ENCODE results near the gene PDCD11. TPM values are rescaled to one million over a fixed set of nuclear protein-coding genes. Genes with fewer than 3 reads are reported as not detected.

The PDCD11 gene
- total RNA-seq, 2 donors from 2014 or later, result 13.0 to 32.0 TPM

DNA sequence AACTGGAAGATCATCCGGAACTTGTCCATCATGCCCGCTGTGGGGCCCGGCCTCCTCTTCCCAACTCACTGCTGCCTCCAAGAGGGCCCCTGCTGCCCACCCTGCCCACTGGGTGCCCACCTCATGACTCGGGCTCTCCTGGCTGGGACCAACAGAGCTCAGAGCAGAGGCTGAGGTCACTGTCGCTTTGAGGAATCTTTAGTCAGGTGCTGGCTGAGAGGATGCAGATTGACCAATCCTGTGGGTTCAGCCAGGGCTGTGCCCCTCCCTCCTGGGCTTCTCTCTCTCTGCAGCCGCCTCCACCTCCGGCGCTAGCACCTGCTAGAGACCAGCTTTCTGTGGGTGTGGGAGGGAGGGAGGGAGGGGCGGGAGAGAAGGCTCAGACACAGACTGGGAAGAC is 62.3 kb downstream of the PDCD11 start, which contains the start of gene CALHM1:
TSS of gene CALHM1 (minus strand) at position 181 of the 400 bp plus-strand sequence. CDS start at position 32, 149 bp downstream.
- no peak for DNase-seq
- intact Hi-C loops (cut with DNase I), result no loop called here

DNA sequence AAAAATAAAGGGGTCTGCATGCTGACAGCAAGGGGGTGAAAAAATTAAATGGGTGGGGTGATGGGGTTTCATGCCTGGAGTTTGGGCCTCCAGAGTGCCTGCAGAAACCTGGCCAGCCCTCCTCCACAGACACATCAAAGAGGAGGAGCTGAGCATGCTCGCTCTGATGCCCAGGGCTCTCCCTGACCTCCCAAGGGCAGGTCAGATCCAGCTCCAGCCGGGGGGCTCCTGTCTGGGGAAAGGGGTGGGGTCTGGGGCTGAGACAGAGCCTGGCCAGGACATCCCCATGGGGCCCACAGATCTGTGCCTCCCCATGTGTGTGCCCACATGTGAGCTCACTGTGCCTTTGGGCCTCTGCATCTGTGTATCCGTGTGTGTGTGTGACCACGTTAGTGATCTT is 63.2 kb downstream of the PDCD11 start:
- Histone ChIP-seq H3K27ac (no peak overlapping the region), H3K36me3 (replicated peaks in 1 of 2; ENCODE audit: insufficient read depth in 1 of 2, low read depth in 2 of 2) (no peaks in the 10 kb centered on the region), H3K4me1 (no peaks in the 10 kb centered on the region), H3K27me3 (no peaks in the 10 kb centered on the region), H3K4me3 (no peak overlapping the region), H3K9me3 (no peaks in the 10 kb centered on the region)
- intact Hi-C loops (cut with DNase I), result no loop called here
- DNase-seq (no peak), ATAC-seq (no peak)
- 39 to 51% methylated on average over 2 to 4 of the region's 4 CpGs for WGBS, 2 donors
- no peak for TF ChIP-seq POLR2A (IDR thresholded peaks at IDR 0.05)
- TF ChIP-seq, protein P1, sequence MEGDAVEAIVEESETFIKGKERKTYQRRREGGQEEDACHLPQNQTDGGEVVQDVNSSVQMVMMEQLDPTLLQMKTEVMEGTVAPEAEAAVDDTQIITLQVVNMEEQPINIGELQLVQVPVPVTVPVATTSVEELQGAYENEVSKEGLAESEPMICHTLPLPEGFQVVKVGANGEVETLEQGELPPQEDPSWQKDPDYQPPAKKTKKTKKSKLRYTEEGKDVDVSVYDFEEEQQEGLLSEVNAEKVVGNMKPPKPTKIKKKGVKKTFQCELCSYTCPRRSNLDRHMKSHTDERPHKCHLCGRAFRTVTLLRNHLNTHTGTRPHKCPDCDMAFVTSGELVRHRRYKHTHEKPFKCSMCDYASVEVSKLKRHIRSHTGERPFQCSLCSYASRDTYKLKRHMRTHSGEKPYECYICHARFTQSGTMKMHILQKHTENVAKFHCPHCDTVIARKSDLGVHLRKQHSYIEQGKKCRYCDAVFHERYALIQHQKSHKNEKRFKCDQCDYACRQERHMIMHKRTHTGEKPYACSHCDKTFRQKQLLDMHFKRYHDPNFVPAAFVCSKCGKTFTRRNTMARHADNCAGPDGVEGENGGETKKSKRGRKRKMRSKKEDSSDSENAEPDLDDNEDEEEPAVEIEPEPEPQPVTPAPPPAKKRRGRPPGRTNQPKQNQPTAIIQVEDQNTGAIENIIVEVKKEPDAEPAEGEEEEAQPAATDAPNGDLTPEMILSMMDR (IDR thresholded peaks at IDR 0.05), result no peak

More for the DNA sequence above, 62.3 kb downstream of the PDCD11 start, which contains the start of gene CALHM1:
- Histone ChIP-seq H3K4me1 (no peaks in the 10 kb centered on the region), H3K36me3 (replicated peaks in 1 of 2; ENCODE audit: insufficient read depth in 1 of 2, low read depth in 2 of 2) (no peaks in the 10 kb centered on the region), H3K4me3 (no peak within 1 kb of the TSS), H3K27ac (no peak within 1 kb of the TSS), H3K9me3 (no peaks in the 10 kb centered on the region), H3K27me3 (no peaks in the 10 kb centered on the region)
- ATAC-seq, result no peak
- 69% methylated on average over 9 of the region's 9 CpGs; no CpG with 5 or more reads in 1 of the 2 donors for WGBS, 2 donors
- TF ChIP-seq, protein P1 (IDR thresholded peaks at IDR 0.05), result no peak
- TF ChIP-seq POLR2A (IDR thresholded peaks at IDR 0.05), result no peak

DNA sequence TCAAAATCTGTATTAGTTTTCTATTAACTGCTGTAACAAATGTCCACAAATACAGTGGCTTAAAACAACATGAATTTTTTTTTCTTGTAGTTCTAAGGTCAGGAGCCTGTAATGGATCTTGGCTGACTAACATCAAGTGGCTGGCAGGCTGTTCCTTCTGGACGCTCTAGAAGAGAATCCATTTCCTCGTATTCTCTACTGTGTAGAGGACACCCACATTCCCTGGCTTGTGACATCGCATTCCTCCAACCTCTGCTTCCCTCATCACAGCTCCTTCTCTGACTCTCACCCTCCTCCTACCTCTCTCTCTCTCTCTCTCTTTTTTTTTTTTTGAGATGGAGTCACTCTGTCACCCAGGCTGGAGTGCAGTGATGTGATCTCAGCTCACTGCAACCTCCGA is 67.1 kb downstream of the PDCD11 start:
- WGBS, 2 donors, result 77 to 82% methylated on average over 4 of the region's 4 CpGs
- H3K36me3 ChIP-seq (replicated peaks in 1 of 2; ENCODE audit: insufficient read depth in 1 of 2, low read depth in 2 of 2), result no peaks in the 10 kb centered on the region
- H3K9me3 ChIP-seq, result no peaks in the 10 kb centered on the region
- no peaks in the 10 kb centered on the region for H3K4me1 ChIP-seq
- no peak overlapping the region for H3K4me3 ChIP-seq
- ATAC-seq (peak; percentile 47), DNase-seq (no peak)
- H3K27ac ChIP-seq, result no peak overlapping the region
- TF ChIP-seq, protein P1 (IDR thresholded peaks at IDR 0.05), result no peak
- TF ChIP-seq POLR2A (IDR thresholded peaks at IDR 0.05), result no peak
- H3K27me3 ChIP-seq, result no peaks in the 10 kb centered on the region
- intact Hi-C loops (cut with DNase I), result no loop called here

DNA sequence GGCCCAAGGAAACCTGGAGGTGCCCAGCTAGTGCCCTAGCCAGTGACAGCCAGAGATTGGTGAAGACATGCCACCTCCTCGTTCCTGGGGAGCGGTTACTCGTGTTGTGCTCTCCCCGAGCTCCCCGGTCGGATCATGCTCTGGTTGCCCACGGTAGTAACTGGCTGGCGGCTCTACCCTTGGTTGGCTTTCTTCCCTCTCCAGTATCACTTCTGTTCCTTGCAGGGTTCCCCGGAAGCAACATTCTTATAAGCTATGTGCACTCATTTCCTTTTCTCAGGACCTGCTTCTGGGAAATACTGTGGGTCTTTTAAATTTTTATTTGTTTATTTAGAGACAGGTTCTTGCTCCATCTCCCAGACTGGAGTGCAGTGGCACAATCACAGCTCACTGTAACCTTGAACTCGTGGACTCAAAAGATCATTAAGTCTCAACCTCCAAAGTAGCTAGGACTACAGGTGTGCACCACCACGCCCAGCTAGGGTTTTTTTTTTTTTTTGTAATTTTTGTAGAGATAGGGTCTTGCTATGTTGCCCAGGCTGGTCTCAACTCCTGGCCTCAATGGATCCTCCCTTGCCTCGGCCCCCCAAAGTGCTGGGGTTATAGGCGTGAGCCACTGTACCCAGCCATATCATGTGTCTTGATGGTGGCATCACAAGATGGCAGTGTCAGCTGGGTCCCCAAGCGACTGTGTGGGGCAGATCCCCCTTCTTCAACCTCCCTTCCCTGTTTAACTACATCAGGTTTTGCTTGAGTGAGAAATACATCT is 69.2 kb downstream of the PDCD11 start:
- 74 to 89% methylated on average over 14 of the region's 14 CpGs for WGBS, 2 donors
- ATAC-seq (no peak), DNase-seq (no peak)
- H3K4me1 ChIP-seq, result no peaks in the 10 kb centered on the region
- no peaks in the 10 kb centered on the region for H3K9me3 ChIP-seq
- no peaks in the 10 kb centered on the region for H3K27me3 ChIP-seq
- intact Hi-C loops (cut with DNase I), result no loop called here
- TF ChIP-seq POLR2A (IDR thresholded peaks at IDR 0.05), result no peak
- TF ChIP-seq, protein P1 (IDR thresholded peaks at IDR 0.05), result no peak
- H3K27ac ChIP-seq, result no peak overlapping the region
- no peaks in the 10 kb centered on the region for H3K36me3 ChIP-seq (replicated peaks in 1 of 2; ENCODE audit: insufficient read depth in 1 of 2, low read depth in 2 of 2)
- no peak overlapping the region for H3K4me3 ChIP-seq

DNA sequence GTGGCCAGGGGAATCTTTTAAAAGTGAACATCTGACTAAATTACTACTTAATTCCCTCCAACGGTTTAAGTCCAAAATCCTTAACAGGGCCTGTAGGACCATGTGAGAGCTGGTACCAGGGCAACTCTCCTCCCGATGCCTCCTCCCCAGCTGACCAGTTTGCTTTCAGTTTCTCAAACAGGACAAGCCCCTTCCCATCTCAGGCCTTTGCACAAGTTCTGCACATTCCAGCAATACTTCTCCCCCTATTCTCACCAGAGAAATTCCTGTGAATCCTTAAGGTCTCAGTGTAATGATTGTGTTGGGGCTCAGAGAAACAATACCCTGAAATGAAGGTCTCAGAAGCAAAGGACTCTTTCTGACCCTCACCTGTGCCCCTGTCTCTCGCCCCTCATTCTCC is 70.3 kb downstream of the PDCD11 start:
- intact Hi-C loops (cut with DNase I), result no loop called here
- ATAC-seq (no peak), DNase-seq (no peak)
- H3K27ac ChIP-seq, result no peak overlapping the region
- H3K4me1 ChIP-seq, result no peaks in the 10 kb centered on the region
- H3K9me3 ChIP-seq, result no peaks in the 10 kb centered on the region
- TF ChIP-seq, protein P1 (IDR thresholded peaks at IDR 0.05), result no peak
- no peak for TF ChIP-seq POLR2A (IDR thresholded peaks at IDR 0.05)
- H3K36me3 ChIP-seq (replicated peaks in 1 of 2; ENCODE audit: insufficient read depth in 1 of 2, low read depth in 2 of 2), result no peaks in the 10 kb centered on the region
- WGBS, 2 donors, result 78 to 79% methylated on average over 3 of the region's 3 CpGs
- H3K4me3 ChIP-seq, result no peak overlapping the region
- no peaks in the 10 kb centered on the region for H3K27me3 ChIP-seq
